Stimulated activated CD4-positive, alpha-beta T cell treated with anti-CD3 and anti-CD28 coated beads, Interleukin-4, amount 100 ng/mL, for 48 hours (primary cell): ENCODE results near the gene NUBPL.
"Not testable (repeated sequence)": the region's sequence is repeated elsewhere in the genome, so short reads cannot be mapped to it uniquely, and the experiment has no call there.

Experiments
- DNase-seq, 2 donors: peaks; one replicate each; pipeline ENCODE4 v3.0.0-alpha.2; 2020; ENCODE audit warnings: low read depth in 2 of 2

The NUBPL gene

DNA sequence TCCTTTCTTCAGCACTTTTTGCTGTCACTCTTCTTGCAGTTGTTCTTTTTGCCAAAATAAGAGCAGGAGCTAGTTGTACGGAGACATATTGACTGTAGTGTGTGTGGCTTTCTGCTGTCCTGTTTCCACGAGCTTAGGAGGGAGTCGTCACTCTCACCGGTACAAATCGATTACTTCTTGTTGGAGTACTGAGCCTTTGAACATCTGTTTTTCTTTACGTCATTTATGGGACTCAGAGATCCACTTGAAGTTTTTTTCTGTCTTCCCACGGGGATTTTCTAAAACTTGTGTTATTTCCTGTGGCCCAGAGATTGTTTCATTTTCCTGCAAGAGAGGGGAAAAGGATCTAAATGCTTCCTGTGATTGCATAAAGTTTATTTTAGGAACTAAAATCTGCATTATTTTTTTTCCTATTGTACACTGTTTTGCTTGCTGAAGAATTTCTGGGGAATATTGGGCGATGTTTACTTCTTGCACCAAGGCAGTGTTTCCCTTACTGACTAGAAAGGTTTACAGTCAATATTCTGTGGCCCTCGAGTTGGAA lies 316.1 kb downstream of the NUBPL start:
- no peak for DNase-seq

DNA sequence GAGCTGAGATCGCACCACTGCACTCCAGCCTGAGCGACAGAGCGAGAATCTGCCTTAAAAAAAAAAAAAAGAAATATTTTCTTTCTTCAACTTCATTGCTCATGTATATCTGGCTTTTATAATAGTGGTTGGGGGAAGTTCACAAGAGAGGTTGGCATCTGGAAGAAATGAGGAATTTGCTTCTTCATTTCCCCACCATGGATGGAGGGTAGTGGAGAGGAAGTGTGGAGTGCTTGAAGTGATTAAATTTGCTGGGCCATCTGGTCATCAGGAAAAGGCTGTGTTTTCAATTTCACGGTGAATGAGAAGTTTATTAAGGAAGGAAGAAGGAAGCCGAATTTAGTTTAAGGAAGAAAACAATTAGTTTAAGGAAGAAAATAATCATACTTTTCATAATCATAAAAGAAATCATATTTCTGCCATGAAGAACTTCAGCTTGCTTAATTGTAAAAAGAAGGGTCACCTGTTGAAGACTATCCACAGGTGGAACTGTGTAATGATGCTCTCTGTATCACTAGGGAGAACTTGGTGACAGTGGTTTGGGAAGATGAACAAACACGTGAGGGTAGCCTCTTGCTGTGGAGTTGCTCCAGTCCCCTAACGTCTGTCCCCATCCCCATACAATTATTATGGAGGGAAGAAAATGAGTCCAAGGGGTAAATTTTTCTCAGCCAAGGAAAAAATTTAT lies 318.6 kb downstream of the NUBPL start:
- no peak for DNase-seq

DNA sequence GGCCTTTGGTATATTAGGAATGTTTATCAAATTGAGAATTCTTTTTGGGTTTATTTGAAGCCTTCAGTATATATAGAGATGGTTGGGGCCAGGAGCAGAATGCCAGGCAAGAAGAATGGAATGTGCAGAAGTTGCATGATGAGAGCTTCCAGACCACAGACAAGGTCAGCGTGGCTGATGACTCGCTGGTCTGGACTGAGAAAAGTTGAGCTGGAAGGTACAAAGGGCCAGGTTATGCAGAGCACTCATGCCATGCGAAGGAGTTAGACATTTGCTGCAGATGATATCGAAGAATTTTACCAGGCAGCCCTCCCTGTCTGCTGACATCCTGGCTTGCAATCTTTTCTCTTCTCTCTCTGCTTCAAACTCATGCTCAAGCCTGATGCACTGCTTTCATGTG lies 319.7 kb downstream of the NUBPL start:
- no peak for DNase-seq

DNA sequence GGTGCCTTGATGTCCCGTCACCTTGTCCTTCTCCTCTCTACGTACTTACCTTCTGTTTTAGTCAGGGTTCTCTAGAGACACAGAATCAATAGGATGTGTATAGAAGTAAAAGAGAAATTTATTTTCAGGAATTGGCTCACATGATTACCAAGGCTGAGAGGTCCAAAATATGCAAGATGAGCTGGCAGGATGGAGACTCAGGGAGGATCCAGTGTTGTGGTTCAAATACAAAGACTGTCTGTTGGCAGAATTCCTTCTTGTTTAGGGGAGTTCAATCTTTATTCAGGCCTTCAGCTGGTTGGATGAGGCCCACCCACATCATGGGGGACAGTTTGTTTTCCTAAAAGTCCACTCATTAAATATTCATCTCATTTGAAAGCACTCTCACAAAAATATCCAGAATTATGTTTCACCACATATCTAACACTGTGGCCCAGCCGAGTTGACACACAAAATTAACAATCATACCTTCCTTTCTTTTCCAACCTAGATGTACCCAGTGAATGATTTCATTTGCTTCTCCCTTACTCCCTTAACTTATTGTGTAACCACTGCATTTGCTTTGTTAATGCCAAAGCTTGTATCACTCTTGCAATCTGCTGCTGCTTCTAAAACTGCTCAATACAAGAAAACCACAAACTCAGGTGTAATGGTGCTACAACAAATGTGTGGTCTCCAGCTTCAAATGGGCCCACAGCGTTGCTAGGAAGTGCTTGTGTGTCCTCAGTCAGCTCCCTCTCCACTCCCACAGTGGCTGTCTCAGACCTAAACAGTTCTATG lies 320.5 kb downstream of the NUBPL start:
- no peak for DNase-seq

DNA sequence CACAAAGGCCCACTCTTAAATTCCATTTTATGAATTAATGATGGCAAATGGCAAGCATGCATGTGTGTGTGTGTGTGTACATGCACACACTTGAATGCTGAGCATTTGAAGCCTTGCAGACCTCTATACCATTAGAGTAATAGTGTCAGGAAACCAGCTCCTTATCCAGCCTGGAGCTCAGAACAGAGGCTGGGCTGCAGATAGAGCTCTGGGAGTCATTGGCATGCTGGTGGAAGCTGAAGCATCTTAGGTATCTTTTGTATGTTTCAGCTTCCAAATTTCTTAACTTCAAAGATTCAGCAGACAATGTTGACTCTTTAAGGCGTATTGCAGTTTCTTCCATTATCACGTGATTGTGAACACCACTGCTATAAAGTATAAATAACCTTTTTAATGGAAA lies 323.0 kb downstream of the NUBPL start:
- no peak for DNase-seq

DNA sequence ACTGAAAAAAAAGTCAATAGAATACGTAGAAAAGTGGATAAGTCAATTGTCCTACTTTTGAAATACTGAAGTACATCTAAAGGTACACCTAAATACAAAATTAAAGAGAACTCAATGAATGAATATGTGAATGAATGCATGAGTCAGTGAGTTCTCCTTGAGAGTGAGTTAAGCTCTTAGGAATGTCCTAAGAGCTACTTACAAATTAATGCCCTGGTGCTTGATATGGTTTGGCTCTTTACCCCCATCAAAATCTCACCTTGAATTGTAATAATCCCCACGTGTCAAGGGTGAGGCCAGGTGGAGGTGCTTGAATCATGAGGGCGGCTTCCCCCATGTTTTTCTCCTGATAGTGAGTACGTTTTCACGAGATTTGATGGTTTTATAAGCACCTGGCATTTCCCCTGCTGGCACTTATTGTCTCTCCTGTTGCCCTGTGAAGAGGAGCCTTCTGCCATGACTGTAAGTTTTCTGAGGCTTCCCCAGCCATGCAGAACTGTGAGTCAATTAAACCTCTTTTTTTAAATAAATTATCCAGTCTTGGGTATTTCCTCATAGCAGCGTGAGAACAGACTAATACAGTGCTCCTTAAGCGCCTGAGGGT lies 323.7 kb downstream of the NUBPL start:
- no peak for DNase-seq

DNA sequence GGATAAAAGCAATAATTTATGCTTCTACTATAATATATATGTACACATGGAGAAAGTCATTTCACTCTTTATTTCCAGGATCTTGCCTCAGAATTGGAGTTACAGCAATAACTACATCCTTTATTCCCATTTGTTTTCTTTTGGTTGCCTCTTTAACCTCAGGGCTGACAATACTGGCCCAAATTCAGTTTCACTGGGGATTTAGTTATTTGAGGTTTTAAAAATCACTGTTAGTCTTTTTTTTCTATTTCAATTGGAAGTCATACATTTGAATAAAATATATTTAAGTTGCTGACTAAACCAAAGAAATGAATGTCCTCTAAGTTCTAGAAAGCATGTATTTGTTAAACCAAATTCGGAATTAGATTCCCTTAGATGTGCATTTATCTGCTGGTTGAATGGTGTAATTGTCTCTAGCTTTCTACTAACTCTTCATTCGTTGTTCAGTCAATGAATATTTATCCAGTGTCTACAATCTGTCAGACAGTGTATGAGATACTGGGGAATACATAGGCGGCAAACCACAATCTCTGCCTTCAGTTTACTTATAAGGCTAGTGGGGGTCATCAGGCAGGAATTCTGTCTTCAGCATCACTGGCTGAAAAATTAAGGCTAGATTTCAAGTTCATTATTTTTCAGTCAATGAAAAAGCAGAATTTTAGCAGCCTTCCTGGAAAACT lies 325.1 kb downstream of the NUBPL start:
- no peak for DNase-seq

DNA sequence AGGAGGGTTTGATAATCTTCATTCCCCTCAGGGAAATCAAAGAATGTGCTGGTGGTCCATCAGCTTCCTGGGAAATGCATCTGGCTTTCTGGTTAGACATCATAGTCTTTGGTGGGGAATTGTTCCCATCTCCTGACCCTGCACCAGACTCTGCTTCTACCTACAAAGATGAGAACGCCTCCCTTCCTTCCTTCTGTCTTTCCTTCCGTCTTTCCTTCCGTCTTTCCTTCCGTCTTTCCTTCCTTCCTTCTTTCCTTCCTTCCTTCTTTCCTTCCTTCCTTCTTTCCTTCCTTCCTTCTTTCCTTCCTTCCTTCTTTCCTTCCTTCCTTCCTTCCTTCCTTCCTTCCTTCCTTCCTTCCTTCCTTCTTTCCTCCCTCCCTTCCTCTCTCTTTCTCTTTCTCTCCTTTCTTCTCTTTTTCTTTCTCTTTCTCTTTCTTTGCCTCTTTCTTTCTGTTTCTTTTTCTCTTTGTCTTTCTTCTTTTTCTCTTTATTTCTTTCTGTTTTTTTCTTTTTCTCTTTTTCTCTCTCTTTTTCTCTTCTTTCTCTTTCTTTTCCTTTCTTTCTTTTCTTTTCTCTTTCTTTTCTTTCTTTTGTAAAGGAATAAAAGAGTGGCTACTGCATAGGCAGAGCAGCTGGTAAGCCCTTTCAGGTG lies 326.9 kb downstream of the NUBPL start:
- DNase-seq = no peak

DNA sequence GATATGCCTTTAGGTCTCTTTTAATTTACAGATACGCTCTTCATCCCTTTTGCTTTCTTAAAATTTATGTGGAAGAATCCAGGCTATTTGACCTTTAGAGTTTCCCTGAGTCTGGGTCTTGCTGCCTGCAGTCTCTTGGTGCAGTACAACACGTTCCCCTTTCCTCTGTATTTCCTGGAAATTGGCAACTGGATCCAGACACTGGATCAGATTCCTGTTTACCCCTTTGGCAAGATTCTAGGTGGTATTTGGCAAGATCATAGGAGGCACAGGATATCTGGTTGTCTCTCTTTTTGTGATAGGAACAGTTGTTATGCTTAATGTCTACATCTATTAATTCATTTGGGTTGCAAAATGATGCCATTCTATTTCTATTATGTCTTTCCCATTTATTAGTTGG lies 328.1 kb downstream of the NUBPL start:
- no peak for DNase-seq

DNA sequence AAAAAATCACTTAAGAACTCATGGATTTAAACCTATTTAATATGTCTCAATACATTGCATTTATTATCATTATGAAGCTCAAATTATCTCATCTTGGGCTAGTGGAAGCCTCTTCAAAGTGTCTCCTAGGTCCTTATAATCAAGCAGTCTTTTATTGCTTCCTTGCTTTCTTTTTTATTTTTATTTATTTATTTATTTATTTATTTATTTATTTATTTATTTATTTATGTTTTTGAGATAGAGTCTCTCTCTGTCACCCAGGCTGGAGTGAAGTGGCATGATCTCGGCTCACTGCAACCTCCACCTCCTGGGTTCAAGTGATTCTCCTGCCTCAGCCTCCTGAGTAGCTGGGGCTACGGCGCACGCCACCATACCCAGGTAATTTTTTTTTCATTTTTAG lies 329.0 kb downstream of the NUBPL start:
- not testable (repeated sequence) for DNase-seq

DNA sequence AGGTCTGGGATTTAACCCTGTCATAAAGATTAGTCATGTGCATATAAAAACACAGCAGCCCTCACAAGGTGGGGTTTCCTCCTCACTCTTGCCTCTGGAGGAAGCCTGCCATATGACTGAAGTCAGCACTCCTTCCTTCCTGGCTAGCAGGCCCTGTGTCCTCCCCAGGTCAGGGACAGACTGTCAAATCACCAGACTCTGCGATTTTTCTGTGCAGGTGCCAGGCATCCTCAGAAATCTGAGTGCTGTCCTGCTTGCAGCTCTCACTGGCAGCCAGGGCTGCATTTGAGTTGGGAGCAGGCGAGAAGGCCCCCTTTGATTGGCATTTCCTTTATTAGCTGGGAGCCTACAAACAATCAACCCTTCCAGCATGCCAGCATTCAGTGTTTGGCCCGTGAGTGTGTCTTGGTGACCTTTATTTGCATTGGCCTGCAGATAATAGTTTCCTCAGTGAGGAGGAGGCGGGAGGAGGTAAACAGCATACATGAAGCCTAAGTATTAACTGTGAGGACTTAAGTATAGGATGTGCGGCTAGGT lies 332.1 kb downstream of the NUBPL start:
- DNase-seq = no peak

DNA sequence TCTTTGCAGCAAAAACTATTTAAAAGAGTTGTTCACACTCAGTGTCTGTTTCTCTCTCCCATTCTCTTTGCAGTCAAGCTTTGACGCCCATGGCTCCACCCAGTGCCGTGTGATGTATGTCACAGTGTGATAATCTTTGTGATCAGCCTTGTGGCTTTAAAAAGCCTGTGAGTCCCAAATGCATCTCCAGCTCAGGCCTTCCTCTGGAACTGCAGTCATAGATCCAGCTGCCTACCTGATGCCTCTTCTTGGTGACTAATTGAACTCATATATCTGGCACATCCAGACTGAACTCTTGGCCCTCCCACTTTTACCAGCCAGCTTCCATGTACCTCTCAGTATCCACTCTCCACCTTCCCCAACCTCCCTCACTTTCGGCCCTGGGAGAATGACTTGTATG lies 333.1 kb downstream of the NUBPL start:
- DNase-seq = no peak

DNA sequence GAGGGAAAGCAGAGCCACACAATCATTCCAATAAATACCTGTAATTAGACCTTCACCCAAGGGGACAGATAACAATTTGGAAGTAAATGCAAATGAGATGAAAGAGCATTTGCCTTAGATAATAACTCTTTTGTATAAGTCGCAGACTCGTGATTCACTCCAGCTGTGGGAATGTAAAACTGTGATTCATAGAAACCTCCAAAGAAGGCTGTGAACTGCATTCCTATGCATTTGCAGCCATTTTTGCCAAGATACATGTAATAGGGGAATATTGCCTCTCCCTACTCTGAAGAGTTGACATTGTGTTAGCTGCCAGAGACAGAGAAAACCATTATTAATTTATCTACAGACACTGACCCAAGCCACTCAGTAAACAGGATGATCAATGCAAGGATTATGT lies 334.0 kb downstream of the NUBPL start:
- DNase-seq = no peak

DNA sequence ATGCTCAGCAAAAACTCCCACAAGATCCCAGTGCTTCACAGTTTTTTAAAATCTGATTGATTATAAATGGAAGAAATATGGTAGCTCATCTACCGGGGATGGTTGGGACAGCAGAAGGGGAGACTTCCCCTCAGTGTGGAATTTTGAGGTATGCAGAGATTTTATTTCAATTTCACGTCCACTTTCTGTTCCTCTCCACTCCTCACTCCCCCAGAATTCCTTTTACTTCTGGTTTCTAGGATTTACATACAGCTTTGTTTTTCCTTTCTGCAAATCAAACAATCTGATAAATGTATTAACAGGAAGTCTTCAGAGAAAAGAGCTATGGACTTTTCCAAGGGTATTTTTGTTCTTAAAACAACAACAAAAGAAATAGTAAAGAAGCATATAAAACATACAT lies 334.4 kb downstream of the NUBPL start:
- no peak for DNase-seq

DNA sequence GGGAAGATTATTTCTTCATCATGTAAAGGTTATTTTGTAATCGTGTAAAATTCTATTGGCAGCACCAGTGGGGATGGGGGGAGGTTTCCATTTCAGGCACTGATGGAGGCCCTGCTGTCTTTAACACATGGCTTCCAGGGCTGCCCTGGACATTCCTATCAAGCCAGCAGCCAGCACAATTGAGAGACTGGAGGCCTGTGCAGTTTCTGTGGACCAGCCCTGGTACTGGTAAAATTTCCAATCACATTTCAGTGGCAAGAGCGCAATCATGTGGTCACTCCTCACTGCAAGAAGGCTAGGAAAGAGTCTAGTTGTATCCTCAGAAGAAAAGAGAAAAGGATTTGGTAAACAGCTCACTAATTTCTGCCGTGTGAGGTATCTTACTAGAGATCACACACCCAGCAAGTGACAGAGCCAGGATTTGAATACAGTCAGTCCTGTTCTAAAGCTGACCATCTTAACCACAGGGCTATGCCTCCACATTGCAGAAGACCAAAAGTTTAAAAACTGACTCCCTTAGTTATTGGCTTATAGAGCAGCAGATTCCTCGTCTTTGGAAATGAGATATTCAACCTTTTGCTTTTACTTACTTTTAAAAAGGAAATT lies 336.5 kb downstream of the NUBPL start:
- no peak for DNase-seq

DNA sequence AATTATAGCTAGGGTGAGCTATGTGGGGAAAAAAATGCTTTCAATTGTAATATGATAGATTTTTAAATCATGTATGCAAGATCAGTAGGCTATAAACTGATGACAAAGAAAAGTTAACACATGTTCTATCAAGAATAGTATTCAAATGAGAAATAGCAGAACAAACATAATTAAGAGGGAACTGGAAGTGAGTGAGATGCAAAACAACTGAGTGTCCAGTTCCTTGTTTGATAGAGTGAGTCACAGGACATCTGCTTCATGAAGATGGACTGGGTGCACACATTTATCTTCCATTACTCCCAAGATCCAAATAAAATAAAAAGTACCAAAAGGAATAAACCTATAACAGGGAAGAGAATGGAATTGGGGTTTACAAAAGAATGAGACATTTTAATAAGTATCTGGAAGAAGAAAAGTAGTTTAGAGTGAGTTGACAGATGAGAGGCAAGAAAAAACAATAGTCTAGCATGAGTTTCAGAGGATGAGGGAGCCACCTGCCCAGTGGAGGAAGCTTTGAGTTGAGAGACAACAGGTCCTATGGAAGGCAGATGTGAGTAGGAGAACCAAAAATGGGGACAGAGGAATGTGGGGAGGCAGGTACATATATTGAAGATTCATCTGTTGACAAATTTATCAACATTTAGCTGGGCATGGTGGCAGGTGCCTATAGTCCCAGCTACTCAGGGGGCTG lies 337.8 kb downstream of the NUBPL start:
- DNase-seq = no peak

DNA sequence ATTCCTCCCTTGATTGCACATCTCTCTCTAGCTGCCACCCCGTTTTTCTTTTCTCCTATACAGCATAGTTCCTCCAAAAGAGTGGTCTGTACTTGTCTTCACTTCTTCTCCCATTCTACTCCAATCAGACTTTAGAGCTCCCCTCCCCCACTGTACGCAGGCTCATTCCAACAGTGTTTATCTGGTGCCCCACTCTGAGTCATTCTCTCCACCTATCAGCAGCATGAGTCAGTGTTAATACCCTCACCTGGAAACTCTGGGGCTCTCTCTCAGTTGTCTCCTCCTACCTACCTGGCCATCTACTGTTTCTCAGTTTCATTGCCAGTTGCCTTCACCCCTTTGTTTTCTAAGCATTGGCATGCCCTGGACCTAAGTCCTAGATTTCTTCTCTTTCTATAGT lies 340.8 kb downstream of the NUBPL start:
- no peak for DNase-seq

DNA sequence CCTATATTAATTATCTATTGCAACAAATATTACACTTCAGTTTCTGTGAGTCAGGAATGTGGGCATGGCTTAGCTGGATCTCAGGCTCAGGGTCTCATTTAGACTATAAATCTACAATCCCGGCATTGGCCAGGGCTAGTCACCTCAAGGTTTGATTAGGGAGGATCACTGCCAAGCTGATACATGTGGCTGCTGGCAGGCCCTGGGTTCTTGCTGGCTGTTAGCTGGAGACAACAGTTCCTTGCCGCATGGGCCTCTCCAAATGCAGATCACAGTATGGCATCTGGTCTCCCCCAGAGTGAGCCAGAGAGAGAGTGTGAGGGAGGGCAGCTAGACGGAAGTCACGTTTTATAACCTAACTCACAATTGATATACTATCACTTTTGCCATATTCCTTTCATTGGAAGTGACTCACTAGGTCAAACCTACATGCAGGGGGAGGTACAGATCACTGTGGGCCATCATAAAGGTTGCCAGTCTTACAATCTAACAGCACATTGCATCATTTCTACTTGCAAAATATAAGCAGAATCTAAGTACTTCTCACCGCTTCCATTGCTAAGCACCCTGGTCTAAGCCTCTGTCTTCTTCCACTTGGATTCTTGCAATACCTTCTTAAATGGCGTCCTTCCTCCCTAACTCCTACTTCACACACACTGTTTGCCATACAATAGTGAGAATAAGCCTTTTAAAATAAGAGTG lies 341.9 kb downstream of the NUBPL start:
- no peak for DNase-seq

DNA sequence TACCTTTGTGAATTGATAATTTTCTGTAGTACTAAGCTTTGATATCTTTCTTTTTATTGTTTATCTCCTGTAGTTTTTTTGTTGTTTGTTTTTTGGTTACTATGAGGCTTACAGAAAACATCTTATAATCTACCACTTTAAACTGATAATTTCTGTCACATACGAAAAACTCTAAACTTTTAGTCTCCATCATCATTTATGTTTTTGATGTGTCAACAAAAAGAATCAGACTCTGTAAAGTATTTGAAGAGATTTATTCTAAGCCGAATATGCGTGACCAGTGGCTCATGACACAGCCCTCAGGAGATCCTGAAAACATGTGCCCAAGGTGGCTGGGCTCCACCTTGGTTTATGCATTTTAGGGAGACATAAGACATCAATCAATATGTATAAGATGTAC lies 348.8 kb downstream of the NUBPL start:
- DNase-seq = no peak
